GM19240 (cell line): ENCODE measurements around the gene KCNMA1.

ENCODE experiments used
- DNase-seq: peaks from one replicate; pipeline ENCODE4 v3.0.0; 2011; ENCODE audit warnings: low spot score; ENCODE audit not compliant: insufficient read length

Gene KCNMA1

DNA sequence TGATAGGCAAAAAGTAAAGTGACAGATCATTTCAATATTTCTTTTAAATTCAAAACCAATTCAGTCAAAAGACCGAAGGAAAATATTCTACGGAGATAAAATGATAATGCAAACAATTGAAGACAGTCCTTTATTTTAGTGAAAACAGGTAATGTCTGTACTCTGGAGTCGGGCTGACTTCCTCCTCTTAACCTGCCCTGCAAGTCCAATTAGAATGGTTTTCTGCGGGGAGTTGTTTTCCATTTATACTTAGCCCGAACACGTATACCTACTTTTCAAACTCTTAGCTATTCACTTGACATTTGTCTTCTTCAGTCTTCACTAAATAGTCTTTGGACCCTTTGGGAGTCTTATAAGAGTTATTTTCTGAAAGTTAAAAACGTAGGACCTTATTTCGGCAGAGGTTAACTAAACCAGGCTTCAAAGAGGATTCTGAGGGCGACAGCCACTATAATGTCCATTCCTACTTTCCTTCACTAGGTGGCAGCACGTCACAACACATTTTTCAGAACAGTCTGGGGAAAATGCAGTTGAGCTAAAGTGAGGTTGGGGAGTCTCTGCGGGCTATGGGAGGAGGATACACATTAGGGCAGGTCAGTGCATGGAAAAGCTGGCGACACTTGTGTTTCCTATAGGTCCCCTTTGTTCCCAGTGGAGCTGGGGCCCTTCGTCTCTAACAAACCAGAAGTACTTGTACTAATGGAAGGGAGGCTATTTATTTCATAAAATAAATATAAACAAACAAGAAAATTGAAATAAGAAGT is 472.0 kb downstream of the KCNMA1 start:
- no peak for DNase-seq

DNA sequence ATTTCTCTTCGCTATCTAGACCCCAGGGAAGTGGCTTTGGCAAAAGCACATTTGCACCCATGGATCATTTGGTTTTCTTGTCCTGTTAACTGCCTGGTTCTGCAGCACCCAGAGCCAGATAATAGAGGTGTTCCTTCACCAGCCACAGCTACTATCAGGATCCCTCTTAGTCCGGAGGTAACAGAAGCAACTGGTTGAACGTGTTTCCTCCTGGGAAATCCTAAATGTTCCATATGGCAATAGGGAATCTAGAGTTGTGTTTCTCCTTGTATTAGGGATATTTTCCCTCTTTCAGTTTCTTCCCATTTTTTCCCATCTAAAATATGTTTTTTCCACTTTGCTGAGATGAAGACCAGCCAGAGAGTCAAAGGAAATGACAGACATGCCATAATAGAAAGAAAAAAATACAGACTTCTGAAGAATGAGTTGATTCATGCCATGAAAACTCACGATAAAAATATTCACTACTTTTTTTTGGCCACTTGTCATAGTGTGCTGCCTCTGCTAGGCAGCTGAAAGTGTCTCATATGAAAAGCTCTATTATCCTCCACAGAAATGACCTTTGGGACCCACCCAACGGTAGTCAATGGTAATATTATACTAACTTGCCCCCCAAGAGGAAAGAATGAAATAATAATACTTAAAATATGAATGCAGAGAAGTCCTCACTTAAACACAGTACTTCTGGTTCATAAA is 472.8 kb downstream of the KCNMA1 start:
- no peak for DNase-seq

DNA sequence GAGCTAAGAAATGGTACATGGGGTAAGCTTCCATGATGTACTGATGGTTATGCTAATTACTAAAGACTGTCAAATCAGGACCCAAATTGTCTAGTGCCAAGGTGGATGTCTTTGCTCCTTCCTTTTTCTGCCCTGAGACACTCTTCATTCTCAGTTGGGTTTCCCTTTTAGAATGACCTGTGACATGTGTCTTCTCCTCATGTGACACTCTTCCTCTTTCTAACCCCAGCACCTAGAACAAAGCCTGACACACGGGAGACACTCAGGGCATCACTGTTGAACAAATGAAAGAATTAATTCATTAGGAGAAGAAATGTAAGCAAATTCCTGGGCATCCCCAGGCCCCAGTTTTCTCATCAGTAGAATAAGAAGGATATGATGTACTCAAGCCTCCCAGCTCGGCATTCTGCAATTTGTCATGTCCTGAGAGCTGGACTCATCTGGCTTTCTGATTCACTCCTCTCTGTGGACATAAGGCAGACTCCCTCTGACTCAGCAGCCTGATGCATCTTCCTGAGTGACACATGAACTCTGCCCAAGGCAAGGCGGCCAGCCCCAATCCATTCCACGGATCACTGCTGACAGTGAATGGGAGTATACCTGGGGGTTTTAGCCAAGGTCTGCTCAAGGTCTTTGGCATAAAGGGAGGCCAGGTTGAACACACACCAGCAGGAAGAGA is 473.8 kb downstream of the KCNMA1 start:
- DNase-seq, result no peak

DNA sequence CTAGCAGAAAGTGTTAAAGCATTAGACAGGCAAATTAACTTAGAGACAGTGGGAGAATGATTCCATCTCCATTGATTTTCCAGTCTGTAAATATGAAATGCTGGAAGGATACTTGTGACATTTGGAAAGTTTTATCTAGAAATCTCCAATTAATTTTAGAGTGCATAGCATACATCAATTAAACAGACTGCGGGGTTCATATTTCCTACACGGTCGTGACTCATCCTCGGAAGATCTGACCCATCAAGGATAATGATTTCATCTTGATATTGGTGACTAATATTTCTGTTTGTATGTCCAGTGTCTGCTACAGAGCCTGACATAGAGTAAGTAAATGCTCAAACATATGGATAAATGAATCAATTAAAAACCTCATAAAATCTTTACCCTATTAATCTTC is 474.9 kb downstream of the KCNMA1 start:
- DNase-seq, result no peak

DNA sequence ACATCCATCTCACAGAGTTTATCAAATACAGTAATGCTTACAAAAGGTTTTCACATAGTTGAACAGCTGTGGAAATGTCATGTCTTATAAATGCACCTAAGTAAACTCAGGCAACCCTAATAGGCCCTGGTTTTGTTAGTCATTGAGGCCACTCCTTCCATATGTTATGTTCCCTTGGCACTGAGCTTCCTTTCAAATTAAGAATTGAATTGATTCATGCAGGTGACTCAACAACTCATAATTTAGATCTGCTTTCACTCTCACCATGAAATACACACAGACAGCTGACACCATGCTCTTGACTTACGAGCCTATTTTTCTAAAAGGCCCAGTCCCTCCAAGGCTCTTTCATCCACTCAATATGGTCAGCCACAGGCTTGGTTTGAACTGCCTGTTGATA is 476.9 kb downstream of the KCNMA1 start:
- DNase-seq, result no peak

DNA sequence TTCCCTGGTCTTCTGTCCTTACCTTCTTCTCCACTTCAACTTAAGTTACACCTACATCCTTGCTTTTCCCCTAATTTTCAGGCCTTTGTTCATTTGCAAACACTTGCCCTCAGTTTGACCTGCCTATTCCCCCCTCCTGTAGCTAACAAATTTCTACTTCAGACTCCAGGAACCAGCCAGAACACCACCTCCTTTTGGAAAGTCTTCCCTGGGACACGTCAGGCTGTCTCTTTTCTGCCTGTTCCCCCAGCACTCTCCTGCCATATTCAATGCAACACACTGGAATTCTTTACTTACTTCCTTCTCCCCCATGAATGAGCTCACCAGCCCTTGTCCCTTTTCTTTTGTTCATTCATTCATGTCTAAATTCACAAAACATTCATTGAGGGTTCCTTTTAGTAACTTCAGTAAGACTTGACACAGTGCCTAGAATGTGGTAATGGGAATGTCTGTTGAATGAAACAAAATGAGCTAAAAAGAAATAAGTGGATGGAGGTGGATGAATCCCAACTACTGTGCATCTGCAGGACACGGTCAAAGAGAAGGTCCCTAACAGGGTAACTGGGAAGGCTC is 478.0 kb downstream of the KCNMA1 start:
- DNase-seq, result no peak

DNA sequence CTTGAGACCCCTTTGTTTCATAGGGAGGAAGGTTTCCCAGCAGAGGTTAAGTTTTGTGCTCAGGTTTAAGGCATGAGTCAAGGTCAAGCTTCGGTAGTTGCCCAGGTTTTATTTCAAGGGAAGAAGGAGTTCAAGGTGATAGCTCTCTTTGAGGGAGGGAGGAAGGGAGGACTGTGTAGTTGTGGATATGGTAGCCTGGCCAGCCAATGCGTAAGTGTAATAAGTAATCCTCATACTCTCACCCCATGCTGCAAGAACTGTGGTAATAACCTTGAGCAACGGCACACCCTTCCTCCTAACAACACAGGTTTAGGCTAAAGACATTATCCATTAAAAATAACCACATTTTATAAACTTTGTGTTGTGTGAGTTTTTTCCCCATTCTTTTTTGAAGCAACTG is 478.9 kb downstream of the KCNMA1 start:
- DNase-seq, result no peak

DNA sequence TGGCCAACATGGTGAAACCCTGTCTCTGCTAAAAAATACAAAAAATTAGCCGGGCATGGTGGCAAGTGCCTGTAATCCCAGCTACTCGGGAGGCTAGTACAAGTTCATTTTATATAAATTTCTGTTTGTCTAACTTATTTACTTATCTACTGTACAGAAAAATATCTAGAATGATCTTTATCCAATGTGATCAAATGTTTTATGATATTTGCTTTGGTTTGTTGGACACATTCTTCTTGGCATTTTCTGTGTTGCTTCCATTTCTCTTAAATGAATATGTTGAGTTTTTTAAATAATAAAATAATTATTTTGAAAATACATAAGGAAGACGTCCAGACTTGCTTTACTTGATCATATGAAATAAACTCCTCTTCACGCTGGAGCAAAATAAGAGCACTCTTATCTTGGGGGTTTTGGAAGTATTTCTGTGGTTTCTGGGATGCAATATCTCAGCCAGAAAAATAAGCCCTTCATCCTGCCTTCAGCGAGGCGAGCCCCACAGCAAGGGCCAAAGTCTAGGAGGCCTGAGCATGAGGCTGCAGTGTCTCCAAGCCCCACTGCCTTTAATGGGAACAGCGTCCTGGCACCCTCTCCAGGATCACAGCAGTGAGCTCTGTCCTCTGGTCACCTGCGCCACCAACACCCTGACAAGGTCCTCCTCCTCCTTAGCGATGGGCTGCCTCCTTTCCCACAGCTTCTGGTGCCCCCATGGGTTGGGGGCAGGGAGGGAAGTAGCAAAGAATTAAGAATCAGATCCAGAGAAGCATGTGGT is 480.2 kb downstream of the KCNMA1 start:
- no peak for DNase-seq

DNA sequence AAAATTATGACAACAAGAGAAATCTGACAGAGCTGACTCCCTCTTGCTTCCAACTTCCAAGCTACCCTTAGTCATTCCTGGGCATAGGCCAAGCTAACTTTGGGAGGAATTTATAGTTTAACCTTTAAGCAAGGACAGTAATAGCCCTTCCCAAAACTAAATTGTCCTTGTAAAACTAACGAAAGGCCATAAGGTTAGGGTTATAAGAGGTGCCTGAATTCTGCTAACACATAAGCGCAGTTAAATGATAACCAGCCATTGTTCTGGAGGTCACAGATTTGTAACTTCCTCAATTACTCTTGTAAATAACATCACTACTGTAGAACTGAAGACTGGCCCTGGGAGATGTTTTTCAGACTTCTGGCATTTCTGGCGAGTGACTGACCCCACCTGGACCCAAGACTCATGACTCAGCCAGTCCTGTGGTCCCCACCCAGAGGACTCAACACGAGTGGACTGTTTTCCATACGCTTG is 481.2 kb downstream of the KCNMA1 start:
- no peak for DNase-seq

DNA sequence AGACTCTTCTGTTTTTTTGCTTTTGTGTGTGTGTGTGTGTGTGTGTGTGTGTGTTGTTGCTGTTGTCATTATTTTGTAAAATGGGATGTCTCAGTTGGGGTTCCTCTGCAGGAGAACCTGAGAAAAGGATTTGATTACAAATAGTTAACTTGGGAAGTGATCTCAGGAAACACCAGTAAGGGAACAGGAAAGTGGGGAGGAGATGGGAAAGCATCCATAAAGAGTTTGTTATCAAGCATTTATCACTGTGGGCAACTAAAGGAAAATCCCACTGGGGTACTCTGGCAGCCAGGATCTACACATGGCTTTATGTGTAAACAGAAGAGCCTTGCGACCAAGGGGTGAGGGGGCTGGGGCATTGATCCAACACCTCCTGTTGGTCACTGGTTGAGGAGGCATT is 485.4 kb downstream of the KCNMA1 start:
- DNase-seq, result no peak

DNA sequence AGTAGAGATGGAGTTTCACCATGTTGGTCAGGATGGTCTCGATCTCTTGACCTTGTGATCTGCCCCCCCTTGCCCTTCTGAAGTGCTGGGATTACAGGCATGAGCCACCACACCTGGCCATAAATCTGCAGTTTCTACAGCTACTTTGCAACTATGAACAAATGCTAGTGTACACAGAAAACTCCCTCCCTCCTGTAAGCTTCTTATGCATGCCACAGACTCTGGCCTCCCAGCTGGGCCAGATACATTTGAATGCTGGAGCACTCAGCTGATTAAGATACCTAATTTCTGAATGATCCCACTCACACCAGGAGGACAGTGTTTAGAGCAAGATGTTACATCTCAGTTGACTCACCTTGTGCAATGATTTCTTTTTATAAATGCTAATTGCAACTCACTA is 486.2 kb downstream of the KCNMA1 start:
- DNase-seq, result no peak

DNA sequence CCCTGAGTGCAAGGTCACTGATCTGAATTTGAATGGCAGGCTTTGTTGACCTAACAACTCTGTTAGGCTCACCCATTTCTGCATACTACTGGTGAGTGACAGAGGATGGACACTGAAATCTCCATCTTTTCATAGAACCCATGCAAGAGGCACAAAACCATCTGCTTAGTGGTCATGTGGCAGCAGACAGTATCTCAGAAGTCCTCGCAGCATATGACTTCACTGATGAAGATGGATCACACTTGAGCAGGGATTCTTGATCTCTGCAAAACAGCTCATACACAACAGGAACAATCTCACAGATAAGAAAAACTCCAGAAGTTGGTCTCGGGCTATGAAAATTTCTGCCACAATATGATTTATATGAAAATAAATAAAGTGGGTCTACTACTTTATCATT is 487.9 kb downstream of the KCNMA1 start:
- no peak for DNase-seq

DNA sequence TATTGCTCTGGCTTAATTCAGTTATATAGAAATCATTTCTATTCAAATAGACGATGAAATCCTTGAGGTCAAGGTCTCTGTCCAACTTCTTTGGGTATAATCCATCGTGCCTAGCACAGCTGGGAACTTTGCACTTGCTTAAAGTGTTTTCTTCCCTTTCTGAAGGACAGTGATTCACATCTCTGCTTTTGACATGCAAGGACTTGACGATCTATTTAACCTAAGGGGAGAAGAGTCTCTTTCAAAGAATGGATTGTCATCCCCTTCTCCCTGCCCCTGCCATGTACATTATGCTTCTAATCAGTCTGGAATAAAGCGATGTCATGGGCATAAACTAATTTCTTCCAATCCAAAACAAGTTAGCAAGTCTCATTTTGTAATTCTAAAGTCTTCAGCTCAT is 488.6 kb downstream of the KCNMA1 start:
- DNase-seq, result no peak

DNA sequence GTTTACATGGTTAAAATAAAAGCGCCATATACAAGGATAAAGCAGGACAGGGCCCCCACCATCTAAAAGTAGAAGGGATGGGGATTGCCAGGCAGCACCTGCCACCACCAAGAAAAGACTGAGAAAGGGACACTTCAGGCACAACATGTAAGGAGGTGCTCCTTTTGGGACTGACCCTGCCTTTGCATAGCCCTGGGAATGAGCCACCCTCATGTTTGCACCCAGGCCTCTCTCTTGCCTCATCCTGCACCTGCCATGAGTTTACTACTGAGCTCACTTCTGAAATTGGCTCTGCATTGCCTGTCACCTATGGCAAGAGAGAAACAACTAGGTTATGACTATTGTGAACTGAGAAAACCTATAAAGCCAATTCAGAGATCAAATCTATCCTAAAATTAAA is 489.7 kb downstream of the KCNMA1 start:
- no peak for DNase-seq

DNA sequence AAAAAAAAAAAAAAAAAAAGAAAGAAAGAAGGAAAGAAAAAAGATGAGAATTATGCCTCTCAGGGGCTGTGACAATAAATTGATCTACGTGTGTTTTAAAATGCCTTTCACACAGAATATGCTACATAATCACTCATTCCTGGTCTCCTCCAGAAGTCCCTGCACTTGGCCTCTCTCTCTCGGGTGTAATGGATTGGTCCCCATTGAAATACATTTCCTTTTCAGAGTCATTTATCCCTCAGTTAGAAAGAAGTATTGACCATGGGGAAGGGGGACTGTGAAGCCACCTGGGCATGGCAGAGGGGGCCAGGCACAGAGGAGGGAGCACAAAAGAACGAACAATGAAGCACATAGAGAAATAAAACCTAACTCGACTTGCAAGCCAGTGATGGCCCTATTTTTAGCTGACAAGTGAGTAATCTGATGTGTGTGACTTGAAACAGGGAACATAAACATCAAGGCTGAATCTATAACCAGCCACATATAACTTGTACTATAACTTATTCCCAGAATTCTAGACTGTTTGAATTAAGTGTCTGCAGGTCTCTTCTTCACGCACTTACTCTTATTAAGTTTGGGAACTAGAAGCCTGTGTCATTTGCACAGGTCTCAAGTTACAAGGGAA is 490.8 kb downstream of the KCNMA1 start:
- DNase-seq, result no peak

DNA sequence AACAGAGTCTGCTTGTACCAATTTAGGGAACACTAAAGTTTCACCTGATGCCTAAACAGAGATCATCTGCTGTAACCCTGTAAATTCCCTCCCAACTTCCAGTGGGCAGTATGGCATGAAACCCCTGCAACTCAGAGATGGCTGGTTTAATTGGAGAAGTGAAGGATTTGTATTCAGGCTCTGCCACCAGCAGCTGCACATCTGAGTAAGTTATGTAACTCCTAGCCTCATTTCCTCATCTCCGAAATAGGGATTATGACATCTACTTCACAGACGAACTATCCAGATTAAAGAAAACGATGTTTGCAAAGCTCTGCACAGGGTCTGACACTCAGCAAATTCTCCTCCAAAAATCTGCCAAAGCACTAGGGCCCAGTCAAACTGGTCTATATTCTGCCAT is 493.0 kb downstream of the KCNMA1 start:
- DNase-seq, result no peak

DNA sequence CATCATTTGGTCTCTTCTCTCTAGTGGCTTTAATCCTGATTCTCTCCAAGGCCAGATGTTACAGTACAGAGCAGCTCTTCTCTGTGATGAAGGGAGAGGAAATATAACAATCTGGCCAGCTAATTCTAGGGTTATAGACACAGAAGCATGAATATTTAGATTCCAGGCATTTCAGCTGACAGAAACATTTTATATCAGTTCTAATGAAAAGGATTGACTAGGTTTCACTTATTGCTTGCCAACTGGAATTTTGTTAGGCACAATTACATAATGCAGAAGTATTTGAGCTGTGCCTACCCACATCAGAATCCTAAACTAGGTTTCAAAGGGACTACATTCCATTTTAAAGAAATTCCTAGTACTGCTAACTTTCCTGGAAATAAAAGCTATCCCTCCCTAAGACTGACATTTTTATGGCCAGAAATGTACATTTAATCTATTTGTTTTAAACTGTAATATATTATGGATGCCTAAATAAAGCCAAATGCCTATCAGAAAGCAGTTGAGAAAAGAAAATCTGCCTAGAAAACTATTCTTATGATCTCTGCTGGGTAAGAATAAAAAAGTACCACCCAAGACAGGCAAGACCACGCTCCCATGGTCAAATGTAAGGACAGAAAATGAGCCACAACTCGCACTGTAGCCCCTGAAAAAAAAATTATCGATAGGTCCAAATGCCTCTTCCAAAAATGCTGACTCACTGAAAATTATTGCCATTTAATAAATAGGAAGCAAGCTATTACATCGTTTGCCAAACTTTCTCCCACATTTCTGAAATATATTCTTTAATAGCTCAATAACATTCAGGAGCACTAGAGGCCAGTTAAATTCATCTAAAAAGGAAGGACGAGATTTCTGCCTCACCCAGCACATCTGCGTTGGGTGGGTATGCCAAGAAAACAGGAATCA is 498.1 kb downstream of the KCNMA1 start:
- DNase-seq, result no peak

DNA sequence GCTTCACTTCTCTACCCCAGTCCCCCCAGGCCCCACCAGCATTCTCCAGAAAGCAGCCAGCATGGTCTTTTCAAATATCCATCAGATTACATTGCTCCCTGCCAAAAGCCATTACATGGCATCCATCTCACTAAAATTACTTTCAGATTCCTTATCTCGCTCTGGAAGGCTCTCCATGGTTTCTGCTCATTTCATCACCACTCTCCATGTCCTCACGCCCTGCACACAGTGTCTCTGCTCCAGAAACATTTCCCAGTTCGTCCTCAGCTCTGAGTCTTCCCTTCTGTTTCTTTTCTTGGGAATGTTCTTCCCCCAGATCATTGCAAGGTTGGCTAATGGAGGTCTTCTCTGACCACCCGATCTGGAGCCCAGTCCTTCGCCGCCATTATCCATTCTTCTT is 499.1 kb downstream of the KCNMA1 start:
- no peak for DNase-seq

DNA sequence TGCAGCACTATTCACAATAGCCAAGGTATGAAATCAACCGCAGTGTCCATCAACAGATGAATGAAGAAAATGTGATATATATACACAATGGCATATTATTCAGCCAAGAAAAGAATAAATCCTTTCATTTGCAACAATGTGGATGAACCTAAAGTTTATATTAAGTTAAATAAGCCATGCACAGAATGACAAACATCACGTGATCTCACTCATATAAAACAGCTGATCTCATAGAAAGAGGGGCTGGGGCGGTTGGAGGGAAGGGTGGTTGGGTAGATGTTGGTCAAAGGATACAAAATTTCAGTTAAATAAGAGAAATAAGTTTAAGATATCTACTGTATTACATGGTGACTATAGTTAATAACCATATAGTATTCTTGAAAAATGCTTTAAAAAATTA is 502.1 kb downstream of the KCNMA1 start:
- no peak for DNase-seq

DNA sequence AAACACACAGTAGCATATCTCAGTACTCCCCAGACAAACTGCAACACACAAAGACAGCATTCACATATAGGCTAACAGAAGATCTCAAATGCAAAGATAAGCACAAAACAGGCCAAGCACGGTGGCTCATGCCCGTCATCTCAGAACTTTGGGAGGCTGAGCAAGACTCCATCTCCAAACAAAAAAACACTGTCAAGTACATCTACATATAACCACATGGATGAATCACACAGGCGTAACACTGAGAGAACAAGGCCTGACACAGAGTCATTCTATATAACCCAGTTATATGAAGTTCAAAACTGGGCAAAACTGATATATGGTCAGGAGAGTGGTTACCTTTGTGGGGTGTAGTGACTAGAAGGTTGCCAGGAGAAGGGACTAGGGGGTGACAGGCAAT is 506.4 kb downstream of the KCNMA1 start:
- no peak for DNase-seq
